HepG2 (cell line): ENCODE measurements around the gene ZNF428. TPM values are rescaled to one million over a fixed set of nuclear protein-coding genes. Genes with fewer than 3 reads are reported as not detected.

Experiments used
- EHMT2 ChIP-seq: fragments of 200-600 bp; sonication (generic); IDR thresholded peaks from 2 replicates; pipeline ENCODE4 v1.7.0; 2017; ENCODE audit warnings: antibody characterized with exemption, low read depth, low read length, borderline replicate concordance
- GFI1 ChIP-seq: sonication (generic); formaldehyde crosslinking; IDR thresholded peaks from 2 replicates; pipeline ENCODE4 v1.5.0; 2020; ENCODE audit warnings: missing genetic modification reagents, mild to moderate bottlenecking, borderline replicate concordance
- HOXD1 ChIP-seq: sonication (generic); formaldehyde crosslinking; IDR thresholded peaks from 2 replicates; pipeline ENCODE4 v1.5.0; 2020; ENCODE audit warnings: missing genetic modification reagents
- PHF5A ChIP-seq: IDR thresholded peaks from one replicate; pipeline ENCODE4 v1.6.1; 2018; ENCODE audit warnings: low read depth, missing genetic modification reagents; ENCODE audit not compliant: unreplicated experiment
- SALL2 ChIP-seq: sonication (generic); formaldehyde crosslinking; IDR thresholded peaks from 2 replicates; pipeline ENCODE4 v1.8.1; 2023; ENCODE audit warnings: mild to moderate bottlenecking, missing genetic modification reagents, inconsistent platforms
- ZBTB1 ChIP-seq: sonication (generic); formaldehyde crosslinking; IDR thresholded peaks from 2 replicates; pipeline ENCODE4 v1.4.0; 2020; ENCODE audit warnings: missing genetic modification reagents, borderline replicate concordance
- ZFP36L1 ChIP-seq: sonication (generic); formaldehyde crosslinking; IDR thresholded peaks from 2 replicates; pipeline ENCODE4 v1.8.0; 2022; ENCODE audit warnings: mild to moderate bottlenecking, missing genetic modification reagents, moderate library complexity
- ZNF124 ChIP-seq: sonication (generic); formaldehyde crosslinking; IDR thresholded peaks from 2 replicates; pipeline ENCODE4 v1.4.0; 2020; ENCODE audit warnings: missing genetic modification reagents
- ZNF670 ChIP-seq: sonication (generic); formaldehyde crosslinking; IDR thresholded peaks from 2 replicates; pipeline ENCODE4 v1.8.0; 2022; ENCODE audit warnings: mild to moderate bottlenecking, missing genetic modification reagents, borderline replicate concordance
- ZNF713 ChIP-seq: sonication (generic); formaldehyde crosslinking; IDR thresholded peaks from 2 replicates; pipeline ENCODE4 v1.4.0; 2020; ENCODE audit warnings: mild to moderate bottlenecking, missing genetic modification reagents
- polyA plus RNA-seq, 8 experiments: library from polyadenylated mRNA; depleted of rRNA in 3 of 8; stranded (reverse) in 7 of 8; unstranded in 1 of 8; fragments of >200 nt; fragmentation: Illumina TruSeq in 4 of 8; extraction: Trizol in 4 of 8; gene quantifications; 2 replicates each; pipeline versions ENCODE4 v1.2.1 to v1.2.3, GENCODE V29; 2011 to 2016; ENCODE audit warnings: low read depth in 4 of 8, missing spikeins in 1 of 8, mixed read lengths in 1 of 8; ENCODE audit not compliant: insufficient read depth in 1 of 8
- total RNA-seq, 5 experiments: library from RNA; depleted of rRNA; stranded (reverse); fragments of >200 nt; fragmentation: Illumina TruSeq; extraction: Trizol; gene quantifications; 2 replicates each; pipeline ENCODE4 v1.2.3, GENCODE V29; 2016; ENCODE audit warnings: low read depth in 1 of 5
- TF ChIP-seq, protein P1 (sequence below), 2 experiments: sonication (generic) in 1 of 2; formaldehyde crosslinking in 1 of 2; IDR thresholded peaks; 2 replicates each; pipeline versions ENCODE4 v1.4.0 to v1.6.1; 2018 to 2020; ENCODE audit warnings: missing genetic modification reagents in 2 of 2, borderline replicate concordance in 1 of 2, low read depth in 1 of 2, mild to moderate bottlenecking in 1 of 2, missing biosample characterization in 1 of 2
- TF ChIP-seq, protein P2 (sequence below): sonication (generic); formaldehyde crosslinking; IDR thresholded peaks from 2 replicates; pipeline ENCODE4 v1.5.1; 2020; ENCODE audit warnings: mild to moderate bottlenecking, missing genetic modification reagents
- TF ChIP-seq, protein P3 (sequence below): IDR thresholded peaks from 2 replicates; pipeline ENCODE4 v1.6.1; 2016; ENCODE audit warnings: low read depth
- TF ChIP-seq, protein P4 (sequence below): sonication (generic); formaldehyde crosslinking; IDR thresholded peaks from 2 replicates; pipeline ENCODE4 v1.5.1; 2020; ENCODE audit warnings: mild to moderate bottlenecking, moderate library complexity, missing genetic modification reagents
- TF ChIP-seq, protein P5 (sequence below): sonication (generic); formaldehyde crosslinking; IDR thresholded peaks from 2 replicates; pipeline ENCODE4 v1.4.0; 2020; ENCODE audit warnings: missing genetic modification reagents
- TF ChIP-seq, protein P6 (sequence below): IDR thresholded peaks from 2 replicates; pipeline ENCODE4 v1.6.1; 2012; ENCODE audit warnings: inconsistent platforms

The ZNF428 gene
- total and polyA plus RNA-seq, 2 of the 13 experiments (the other 11 are each of a cell fraction or from before 2014, with no cell fraction given), result 10.4 to 26.9 TPM

DNA sequence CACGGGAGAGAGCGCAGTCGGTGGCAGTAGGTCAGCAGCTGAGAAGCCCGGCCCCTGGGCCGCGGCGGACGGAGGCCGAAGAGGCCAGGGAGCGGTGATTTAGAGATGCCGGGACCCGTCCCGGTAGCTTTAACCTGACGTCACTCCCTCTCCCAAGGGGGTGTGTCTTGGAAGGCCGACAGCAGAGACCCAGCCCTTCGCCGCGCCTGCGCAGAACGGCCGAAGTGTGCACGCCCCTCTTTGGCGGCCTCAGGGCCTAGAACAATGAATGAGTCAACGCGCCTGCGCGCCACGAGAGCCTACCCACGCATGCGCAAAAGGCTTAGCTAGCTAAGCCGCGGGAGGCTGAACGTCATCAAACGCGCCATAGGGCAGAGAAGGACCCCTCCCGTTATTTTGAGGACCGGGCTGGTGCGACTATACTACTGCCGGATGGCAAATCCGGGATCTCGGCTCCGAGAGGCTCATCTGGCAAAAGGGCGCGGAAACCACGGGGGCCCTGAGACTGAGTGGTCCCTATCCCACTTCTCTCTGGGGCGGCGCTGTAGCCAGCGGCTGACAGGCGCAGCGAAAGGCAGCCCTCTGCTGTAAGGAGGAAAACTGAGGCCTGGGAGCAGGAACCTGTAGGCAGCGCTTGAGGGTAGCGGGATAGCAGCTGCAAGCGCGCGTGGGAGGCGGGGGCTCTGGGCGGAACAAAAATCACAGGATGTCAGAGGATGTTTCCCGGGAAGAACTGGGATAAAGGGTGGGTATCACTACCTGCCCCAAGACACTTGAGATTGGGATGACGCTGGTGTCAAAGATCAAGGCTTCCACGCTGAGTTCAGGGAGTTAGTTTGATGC lies 23.2 kb downstream of the ZNF428 start, which contains the start of the genes IRGQ and ZNF576 (continued):
- TF ChIP-seq, protein P1, sequence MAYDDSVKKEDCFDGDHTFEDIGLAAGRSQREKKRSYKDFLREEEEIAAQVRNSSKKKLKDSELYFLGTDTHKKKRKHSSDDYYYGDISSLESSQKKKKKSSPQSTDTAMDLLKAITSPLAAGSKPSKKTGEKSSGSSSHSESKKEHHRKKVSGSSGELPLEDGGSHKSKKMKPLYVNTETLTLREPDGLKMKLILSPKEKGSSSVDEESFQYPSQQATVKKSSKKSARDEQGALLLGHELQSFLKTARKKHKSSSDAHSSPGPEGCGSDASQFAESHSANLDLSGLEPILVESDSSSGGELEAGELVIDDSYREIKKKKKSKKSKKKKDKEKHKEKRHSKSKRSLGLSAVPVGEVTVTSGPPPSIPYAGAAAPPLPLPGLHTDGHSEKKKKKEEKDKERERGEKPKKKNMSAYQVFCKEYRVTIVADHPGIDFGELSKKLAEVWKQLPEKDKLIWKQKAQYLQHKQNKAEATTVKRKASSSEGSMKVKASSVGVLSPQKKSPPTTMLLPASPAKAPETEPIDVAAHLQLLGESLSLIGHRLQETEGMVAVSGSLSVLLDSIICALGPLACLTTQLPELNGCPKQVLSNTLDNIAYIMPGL (CRISPR knock-in tag; IDR thresholded peaks at IDR 0.05; ENCODE audit: borderline replicate concordance in 1 of 2, low read depth in 1 of 2), result peak; percentile 55 to 71; a peak in 2 of 4 replicates
- TF ChIP-seq, protein P2, sequence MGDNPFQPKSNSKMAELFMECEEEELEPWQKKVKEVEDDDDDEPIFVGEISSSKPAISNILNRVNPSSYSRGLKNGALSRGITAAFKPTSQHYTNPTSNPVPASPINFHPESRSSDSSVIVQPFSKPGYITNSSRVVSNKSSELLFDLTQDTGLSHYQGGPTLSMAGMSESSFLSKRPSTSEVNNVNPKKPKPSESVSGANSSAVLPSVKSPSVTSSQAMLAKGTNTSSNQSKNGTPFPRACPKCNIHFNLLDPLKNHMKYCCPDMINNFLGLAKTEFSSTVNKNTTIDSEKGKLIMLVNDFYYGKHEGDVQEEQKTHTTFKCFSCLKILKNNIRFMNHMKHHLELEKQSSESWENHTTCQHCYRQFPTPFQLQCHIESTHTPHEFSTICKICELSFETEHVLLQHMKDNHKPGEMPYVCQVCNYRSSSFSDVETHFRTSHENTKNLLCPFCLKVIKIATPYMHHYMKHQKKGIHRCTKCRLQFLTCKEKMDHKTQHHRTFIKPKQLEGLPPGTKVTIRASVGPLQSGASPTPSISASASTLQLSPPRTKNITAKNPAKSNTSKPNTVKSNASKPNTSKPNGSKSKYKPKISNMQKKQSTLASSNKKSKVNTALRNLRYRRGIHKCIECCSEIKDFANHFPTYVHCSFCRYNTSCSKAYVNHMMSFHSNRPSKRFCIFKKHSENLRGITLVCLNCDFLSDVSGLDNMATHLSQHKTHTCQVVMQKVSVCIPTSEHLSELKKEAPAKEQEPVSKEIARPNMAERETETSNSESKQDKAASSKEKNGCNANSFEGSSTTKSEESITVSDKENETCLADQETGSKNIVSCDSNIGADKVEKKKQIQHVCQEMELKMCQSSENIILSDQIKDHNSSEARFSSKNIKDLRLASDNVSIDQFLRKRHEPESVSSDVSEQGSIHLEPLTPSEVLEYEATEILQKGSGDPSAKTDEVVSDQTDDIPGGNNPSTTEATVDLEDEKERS, result 0 out of 2 replicates have a peak, but pooled peaks have one; percentile 4
- TF ChIP-seq ZBTB1 (CRISPR knock-in tag), result no peak
- peak; percentile 36; the same call in 1 of the 2 replicates for TF ChIP-seq GFI1 (CRISPR knock-in tag)
- TF ChIP-seq ZNF713 (CRISPR knock-in tag), result no peak
- TF ChIP-seq, protein P3, sequence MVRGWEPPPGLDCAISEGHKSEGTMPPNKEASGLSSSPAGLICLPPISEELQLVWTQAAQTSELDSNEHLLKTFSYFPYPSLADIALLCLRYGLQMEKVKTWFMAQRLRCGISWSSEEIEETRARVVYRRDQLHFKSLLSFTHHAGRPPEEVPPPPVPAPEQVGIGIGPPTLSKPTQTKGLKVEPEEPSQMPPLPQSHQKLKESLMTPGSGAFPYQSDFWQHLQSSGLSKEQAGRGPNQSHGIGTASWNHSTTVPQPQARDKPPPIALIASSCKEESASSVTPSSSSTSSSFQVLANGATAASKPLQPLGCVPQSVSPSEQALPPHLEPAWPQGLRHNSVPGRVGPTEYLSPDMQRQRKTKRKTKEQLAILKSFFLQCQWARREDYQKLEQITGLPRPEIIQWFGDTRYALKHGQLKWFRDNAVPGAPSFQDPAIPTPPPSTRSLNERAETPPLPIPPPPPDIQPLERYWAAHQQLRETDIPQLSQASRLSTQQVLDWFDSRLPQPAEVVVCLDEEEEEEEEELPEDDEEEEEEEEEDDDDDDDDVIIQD (CRISPR knock-in tag), result peak; percentile 29; the same call in 1 of the 2 replicates
- TF ChIP-seq, protein P4, sequence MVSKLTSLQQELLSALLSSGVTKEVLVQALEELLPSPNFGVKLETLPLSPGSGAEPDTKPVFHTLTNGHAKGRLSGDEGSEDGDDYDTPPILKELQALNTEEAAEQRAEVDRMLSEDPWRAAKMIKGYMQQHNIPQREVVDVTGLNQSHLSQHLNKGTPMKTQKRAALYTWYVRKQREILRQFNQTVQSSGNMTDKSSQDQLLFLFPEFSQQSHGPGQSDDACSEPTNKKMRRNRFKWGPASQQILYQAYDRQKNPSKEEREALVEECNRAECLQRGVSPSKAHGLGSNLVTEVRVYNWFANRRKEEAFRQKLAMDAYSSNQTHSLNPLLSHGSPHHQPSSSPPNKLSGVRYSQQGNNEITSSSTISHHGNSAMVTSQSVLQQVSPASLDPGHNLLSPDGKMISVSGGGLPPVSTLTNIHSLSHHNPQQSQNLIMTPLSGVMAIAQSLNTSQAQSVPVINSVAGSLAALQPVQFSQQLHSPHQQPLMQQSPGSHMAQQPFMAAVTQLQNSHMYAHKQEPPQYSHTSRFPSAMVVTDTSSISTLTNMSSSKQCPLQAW, result peak; percentile 94
- TF ChIP-seq ZNF670 (CRISPR knock-in tag), result 0 out of 2 replicates have a peak, but pooled peaks have one; percentile 63
- 0 out of 2 replicates have a peak, but pooled peaks have one; percentile 25 for TF ChIP-seq HOXD1 (CRISPR knock-in tag)
- no peak for TF ChIP-seq PHF5A
- TF ChIP-seq, protein P5, sequence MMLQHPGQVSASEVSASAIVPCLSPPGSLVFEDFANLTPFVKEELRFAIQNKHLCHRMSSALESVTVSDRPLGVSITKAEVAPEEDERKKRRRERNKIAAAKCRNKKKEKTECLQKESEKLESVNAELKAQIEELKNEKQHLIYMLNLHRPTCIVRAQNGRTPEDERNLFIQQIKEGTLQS (CRISPR knock-in tag), result 0 out of 2 replicates have a peak, but pooled peaks have one; percentile 16
- no peak; the same call in 1 of the 2 replicates for TF ChIP-seq ZNF124 (CRISPR knock-in tag)
- no peak for TF ChIP-seq EHMT2
- peak; percentile 79; the same call in 1 of the 2 replicates for TF ChIP-seq SALL2 (CRISPR knock-in tag)
- TF ChIP-seq ZFP36L1 (CRISPR knock-in tag), result 0 out of 2 replicates have a peak, but pooled peaks have one; percentile 35
- TF ChIP-seq, protein P6, sequence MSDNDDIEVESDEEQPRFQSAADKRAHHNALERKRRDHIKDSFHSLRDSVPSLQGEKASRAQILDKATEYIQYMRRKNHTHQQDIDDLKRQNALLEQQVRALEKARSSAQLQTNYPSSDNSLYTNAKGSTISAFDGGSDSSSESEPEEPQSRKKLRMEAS, result peak; percentile 43
